Activated T-helper 9 cell treated with anti-CD3 and anti-CD28 coated beads, Interleukin-2, amount 50 U/mL, for 16 hours (primary cell): ENCODE measurements around the gene HOXA11.

Experiments used
- DNase-seq: peaks from one replicate; pipeline ENCODE4 v3.0.0-alpha.2; 2020; ENCODE audit warnings: low read depth

The HOXA11 gene

GRCh38 chr7:27185013-27185853 is at the start of gene HOXA11:
Gene HOXA11 (minus strand): TSS chr7:27185232. CDS start chr7:27185144, 88 bp downstream.
- no peak for DNase-seq

GRCh38 chr7:27229448-27229847 is 44.4 kb upstream of the HOXA11 start:
- no peak for DNase-seq

GRCh38 chr7:27224983-27225934 is 40.2 kb upstream of the HOXA11 start:
- no peak for DNase-seq

GRCh38 chr7:27223941-27224575 is 39.0 kb upstream of the HOXA11 start:
- DNase-seq = no peak

GRCh38 chr7:27221201-27221797 is 36.3 kb upstream of the HOXA11 start:
- DNase-seq = no peak

GRCh38 chr7:27220440-27220955 is 35.5 kb upstream of the HOXA11 start:
- DNase-seq = no peak

- DNase-seq = no peak
Observed at GRCh38 chr7:27219821-27220220, 34.8 kb upstream of the HOXA11 start.

- DNase-seq = no peak
Observed at GRCh38 chr7:27217951-27218350, 32.9 kb upstream of the HOXA11 start.

- DNase-seq = no peak
Observed at GRCh38 chr7:27215356-27215755, 30.3 kb upstream of the HOXA11 start.

GRCh38 chr7:27214239-27214950 is 29.4 kb upstream of the HOXA11 start:
- no peak for DNase-seq

GRCh38 chr7:27213433-27214238 is 28.6 kb upstream of the HOXA11 start:
- no peak for DNase-seq

GRCh38 chr7:27212497-27213432 is 27.7 kb upstream of the HOXA11 start:
- no peak for DNase-seq

- no peak for DNase-seq
Observed at GRCh38 chr7:27211764-27212204, 26.8 kb upstream of the HOXA11 start.

- DNase-seq = no peak
Observed at GRCh38 chr7:27211084-27211446, 26.0 kb upstream of the HOXA11 start.

- no peak for DNase-seq
Observed at GRCh38 chr7:27210441-27211083, 25.5 kb upstream of the HOXA11 start.

- DNase-seq = no peak
Observed at GRCh38 chr7:27209933-27210440, 25.0 kb upstream of the HOXA11 start.

- DNase-seq = no peak
Observed at GRCh38 chr7:27208998-27209397, 24.0 kb upstream of the HOXA11 start.

- DNase-seq = no peak
Observed at GRCh38 chr7:27207348-27207985, 22.4 kb upstream of the HOXA11 start.
